ENCODE results near the gene MCTP1.

DNA sequence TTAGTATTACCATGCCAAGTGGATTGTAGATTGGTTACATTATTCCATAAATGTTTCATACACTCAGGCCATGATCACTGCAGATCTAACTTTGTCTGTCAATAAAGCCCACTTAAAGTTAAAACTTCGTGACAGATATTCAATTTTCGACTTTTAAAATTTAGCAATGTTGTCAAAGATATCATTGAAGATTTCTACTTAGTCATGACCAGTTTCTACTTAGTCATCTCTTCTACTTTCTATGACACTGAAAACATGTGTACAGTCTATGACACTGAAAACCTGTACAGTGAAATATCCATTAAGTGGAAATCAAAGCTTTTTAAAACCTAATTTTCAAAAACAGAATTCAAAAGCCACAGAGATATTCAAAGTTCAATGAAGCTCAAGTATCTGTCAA is 258.2 kb downstream of the MCTP1 start:
- TF ChIP-seq CTCF (conservative IDR thresholded peaks at IDR 0.05; ENCODE audit: low read length): no peak
- TF ChIP-seq EZH2phosphoT487 (IDR thresholded peaks at IDR 0.05; ENCODE audit: borderline replicate concordance): no peak
